Lung (tissue), 12 donors: ENCODE results near the gene MIF. TPM values are rescaled to one million over a fixed set of nuclear protein-coding genes. Genes with fewer than 3 reads are reported as not detected.
A peak's percentile ranks its signal among the peaks of the same experiment; 100 is the strongest.

ENCODE experiments used
- ATAC-seq: fragments of 200-7000 bp; cut with Tn5 transposase; one replicate; pipeline ENCODE4 v1.9.1; 2020; ENCODE audit warnings: moderate number of reproducible peaks; ENCODE audit not compliant: insufficient read depth, low FRiP score
- DNase-seq, 3 donors: peaks; one replicate each; pipeline ENCODE4 v3.0.0-alpha.2; 2013 to 2017
- H3K27ac ChIP-seq, 2 donors: one replicate each; pipeline ENCODE4 v1.5.1; 2013; ENCODE audit warnings: mild to moderate bottlenecking in 2 of 2, moderate library complexity in 2 of 2, control low read depth in 1 of 2, inconsistent platforms in 1 of 2, low read depth in 1 of 2, low read length in 1 of 2
- H3K27me3 ChIP-seq, 3 donors: one replicate each; pipeline ENCODE4 v1.5.1; 2013; ENCODE audit warnings: low read length in 2 of 3; ENCODE audit not compliant: control insufficient read depth in 3 of 3, insufficient read depth in 3 of 3
- H3K36me3 ChIP-seq, 4 donors: one replicate each; pipeline ENCODE4 v1.5.1; 2013; ENCODE audit warnings: low read length in 4 of 4, mild to moderate bottlenecking in 1 of 4, moderate library complexity in 1 of 4; ENCODE audit not compliant: control insufficient read depth in 4 of 4, insufficient read depth in 4 of 4
- H3K4me1 ChIP-seq, 5 donors: one replicate each; pipeline ENCODE4 v1.5.1; 2013; ENCODE audit warnings: low read length in 5 of 5, mild to moderate bottlenecking in 2 of 5, moderate library complexity in 1 of 5; ENCODE audit not compliant: control insufficient read depth in 5 of 5, insufficient read depth in 5 of 5
- H3K4me3 ChIP-seq: one replicate; pipeline ENCODE4 v1.5.1; 2013; ENCODE audit warnings: mild to moderate bottlenecking, control low read depth, moderate library complexity
- H3K9ac ChIP-seq, 2 donors: one replicate each; pipeline ENCODE4 v1.5.1; 2013; ENCODE audit warnings: low read length in 2 of 2, control low read depth in 1 of 2; ENCODE audit not compliant: insufficient read depth in 1 of 2
- H3K9me3 ChIP-seq, 4 donors: one replicate each; pipeline ENCODE4 v1.5.1; 2013; ENCODE audit warnings: low read length in 3 of 4, mild to moderate bottlenecking in 1 of 4, moderate library complexity in 1 of 4; ENCODE audit not compliant: control insufficient read depth in 4 of 4, insufficient read depth in 3 of 4
- WGBS, 2 donors: extraction: QIAGEN DNeasy Blood & Tissue Kit; methylation state at CpG; one replicate each; pipeline ENCODE4 v1.1.7; 2013; 5-methylcytosine and 5-hydroxymethylcytosine counted together
- polyA plus RNA-seq, 2 donors: library from polyadenylated mRNA; stranded (reverse); fragments of 200-250 nt; gene quantifications; one replicate each; pipeline ENCODE4 v1.2.1, GENCODE V29; 2013
- total RNA-seq, 2 donors: library from RNA; depleted of rRNA in 1 of 2; stranded (reverse); fragments of >200 nt in 1 of 2; gene quantifications; one replicate each; pipeline ENCODE4 v1.2.1, GENCODE V29; 2014 to 2021
- TF ChIP-seq, protein P1 (sequence below): IDR thresholded peaks from 2 replicates; pipeline ENCODE4 v1.5.1; 2012; ENCODE audit warnings: mild to moderate bottlenecking; ENCODE audit errors: control extremely low read depth, extremely low read depth
- donor health status: control.
- donor health status: control.
- donor health status: Bipolar disorder and iron deficiency.
- donor health status: healthy.
- donor health status: DM: yes; HTN: yes; CAD: no.

MIF gene
- total and polyA plus RNA-seq, 4 donors: 71.8 to 887 (median 801) TPM

DNA sequence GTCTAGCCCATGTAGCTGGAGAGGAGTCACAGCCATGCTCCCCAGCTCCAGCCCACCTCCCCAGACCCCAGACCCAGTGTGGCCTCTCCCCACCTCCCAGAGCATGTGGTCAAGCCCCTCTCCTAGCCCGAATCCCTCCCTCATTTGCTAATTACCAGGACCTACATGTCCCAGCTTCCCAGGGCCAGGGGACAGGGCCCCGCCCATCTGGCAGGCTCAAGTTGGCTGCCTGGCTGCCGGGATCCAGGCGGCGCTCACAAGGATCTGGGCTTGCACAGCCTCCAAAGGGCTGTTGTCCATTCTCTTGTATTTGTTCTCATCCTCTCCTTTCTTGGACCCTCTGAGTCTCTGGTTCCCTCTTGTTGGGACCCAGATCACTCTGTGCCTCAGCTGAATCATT is 4.6 kb upstream of the MIF start:
- Histone ChIP-seq H3K9me3 (no peaks in the 10 kb centered on the region), H3K27me3 (no peaks in the 10 kb centered on the region), H3K4me3 (no peak overlapping the region), H3K9ac (no peak overlapping the region), H3K36me3 (peaks cover 0 to 2% (median 0%) of the 10 kb centered on the region in 4 donors), H3K27ac (no peak overlapping the region), H3K4me1 (peaks cover 0 to 7% (median 0%) of the 10 kb centered on the region in 5 donors)
- DNase-seq (peak in 1 of 3 donors; percentile 25), ATAC-seq (no peak)
- TF ChIP-seq, protein P1, sequence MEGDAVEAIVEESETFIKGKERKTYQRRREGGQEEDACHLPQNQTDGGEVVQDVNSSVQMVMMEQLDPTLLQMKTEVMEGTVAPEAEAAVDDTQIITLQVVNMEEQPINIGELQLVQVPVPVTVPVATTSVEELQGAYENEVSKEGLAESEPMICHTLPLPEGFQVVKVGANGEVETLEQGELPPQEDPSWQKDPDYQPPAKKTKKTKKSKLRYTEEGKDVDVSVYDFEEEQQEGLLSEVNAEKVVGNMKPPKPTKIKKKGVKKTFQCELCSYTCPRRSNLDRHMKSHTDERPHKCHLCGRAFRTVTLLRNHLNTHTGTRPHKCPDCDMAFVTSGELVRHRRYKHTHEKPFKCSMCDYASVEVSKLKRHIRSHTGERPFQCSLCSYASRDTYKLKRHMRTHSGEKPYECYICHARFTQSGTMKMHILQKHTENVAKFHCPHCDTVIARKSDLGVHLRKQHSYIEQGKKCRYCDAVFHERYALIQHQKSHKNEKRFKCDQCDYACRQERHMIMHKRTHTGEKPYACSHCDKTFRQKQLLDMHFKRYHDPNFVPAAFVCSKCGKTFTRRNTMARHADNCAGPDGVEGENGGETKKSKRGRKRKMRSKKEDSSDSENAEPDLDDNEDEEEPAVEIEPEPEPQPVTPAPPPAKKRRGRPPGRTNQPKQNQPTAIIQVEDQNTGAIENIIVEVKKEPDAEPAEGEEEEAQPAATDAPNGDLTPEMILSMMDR: no peak
- 66 to 84% methylated on average over 5 of the region's 5 CpGs for WGBS, 2 donors

DNA sequence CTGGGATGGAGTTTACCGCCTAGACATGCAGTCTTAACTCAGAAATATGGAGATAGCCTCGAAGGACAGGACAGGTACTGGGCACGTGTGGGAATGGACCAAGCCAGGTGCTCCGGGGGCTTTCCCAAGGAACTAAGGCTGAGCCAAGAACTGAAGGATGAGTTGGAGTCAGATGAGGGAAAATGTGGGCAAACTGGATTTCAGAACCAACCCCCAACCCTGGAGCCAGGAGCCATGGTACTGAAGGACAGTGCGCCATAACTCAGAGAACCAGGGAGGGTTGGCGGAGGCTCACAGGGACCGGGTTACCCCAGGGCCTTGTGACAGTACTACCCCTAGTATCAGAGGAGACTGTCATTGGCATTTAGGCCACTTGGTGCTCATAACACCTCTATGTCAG is 2.5 kb upstream of the MIF start:
- no peaks in the 10 kb centered on the region for H3K27me3 ChIP-seq
- H3K27ac ChIP-seq: no peak overlapping the region
- no peaks in the 10 kb centered on the region for H3K9me3 ChIP-seq
- DNase-seq (no peak), ATAC-seq (no peak)
- H3K4me3 ChIP-seq: no peak overlapping the region
- WGBS, 2 donors: 83 to 90% methylated on average over 7 of the region's 7 CpGs
- TF ChIP-seq, protein P1: no peak
- no peak overlapping the region for H3K9ac ChIP-seq
- H3K4me1 ChIP-seq: peaks cover 0 to 17% (median 4%) of the 10 kb centered on the region in 5 donors
- peaks cover 3 to 7% (median 6%) of the 10 kb centered on the region in 4 donors for H3K36me3 ChIP-seq

DNA sequence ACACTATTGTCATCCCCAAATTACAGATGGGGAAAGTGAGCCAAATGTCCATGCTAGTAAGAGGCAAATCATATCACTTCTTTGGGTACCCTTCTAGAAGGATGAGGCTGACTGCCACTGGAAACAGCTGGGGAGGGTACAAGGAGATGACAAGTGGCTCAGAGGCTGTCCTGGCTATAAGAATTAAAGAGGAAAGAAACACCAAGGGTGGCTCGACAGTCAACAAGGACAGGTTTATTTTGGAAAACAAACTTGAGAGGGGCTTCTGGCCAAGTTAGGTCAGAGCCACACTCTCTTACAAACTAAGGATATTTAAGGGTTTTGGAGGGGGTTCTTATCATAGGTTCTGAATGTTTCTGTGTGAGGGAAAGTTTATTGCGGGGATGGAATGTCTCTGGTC is 2.1 kb upstream of the MIF start:
- Histone ChIP-seq H3K9me3 (no peaks in the 10 kb centered on the region), H3K4me1 (peaks cover 0 to 17% (median 4%) of the 10 kb centered on the region in 5 donors), H3K27me3 (no peaks in the 10 kb centered on the region), H3K36me3 (peaks cover 6 to 11% (median 10%) of the 10 kb centered on the region in 4 donors), H3K9ac (no peak overlapping the region), H3K27ac (no peak overlapping the region), H3K4me3 (no peak overlapping the region)
- TF ChIP-seq, protein P1: no peak
- no peak for ATAC-seq
- 88 to 98% methylated on average over 2 of the region's 2 CpGs for WGBS, 2 donors
- no peak for DNase-seq

DNA sequence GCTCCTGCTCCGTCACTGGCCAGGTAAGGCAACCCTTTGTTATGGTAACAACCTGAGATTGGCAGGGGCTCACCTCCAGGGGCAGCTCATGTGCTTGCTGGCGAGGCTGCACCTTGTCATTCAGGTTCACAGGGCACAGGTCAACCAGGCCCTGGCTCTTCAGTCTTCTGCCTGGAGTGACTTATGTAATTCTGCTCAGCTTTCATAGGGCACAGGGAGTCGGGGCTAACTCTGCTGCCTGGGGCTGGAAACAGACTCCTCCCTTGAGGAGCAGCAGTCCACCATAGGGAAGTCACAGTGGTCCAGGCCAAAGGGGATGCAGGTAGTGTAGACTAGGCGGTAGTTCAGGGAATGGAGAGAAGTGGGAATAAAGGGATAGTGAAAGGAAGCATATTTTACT is 1.5 kb upstream of the MIF start:
- H3K9ac ChIP-seq: no peak overlapping the region
- no peak overlapping the region for H3K4me3 ChIP-seq
- no peaks in the 10 kb centered on the region for H3K27me3 ChIP-seq
- H3K27ac ChIP-seq: no peak overlapping the region
- H3K4me1 ChIP-seq: peaks cover 0 to 17% (median 4%) of the 10 kb centered on the region in 5 donors
- H3K9me3 ChIP-seq: no peaks in the 10 kb centered on the region
- WGBS, 2 donors: 83 to 89% methylated on average over 4 of the region's 4 CpGs
- TF ChIP-seq, protein P1: no peak
- ATAC-seq (no peak), DNase-seq (no peak)
- H3K36me3 ChIP-seq: peaks cover 6 to 14% (median 12%) of the 10 kb centered on the region in 4 donors
